ENCODE data around the gene KRTAP19-5. TPM values are rescaled to one million over a fixed set of nuclear protein-coding genes. Genes with fewer than 3 reads are reported as not detected.
A peak's percentile ranks its signal among the peaks of the same experiment; 100 is the strongest.

KRTAP19-5 gene
- total RNA-seq, 1 donor from 2014 or later = not detected

GRCh38 chr21:30480145-30480544 is 21.8 kb downstream of the KRTAP19-5 start, which contains the start of gene KRTAP19-1:
Gene KRTAP19-1, minus strand, starts transcription at chr21:30480367. Its CDS starts 50 bp downstream, at chr21:30480317.
- H3K4me1 Mint-ChIP-seq = peaks cover 20% of the 10 kb centered on the region
- no peak for TF ChIP-seq CTCF (IDR thresholded peaks at IDR 0.05; ENCODE audit: unreplicated experiment)
- no peak within 1 kb of the TSS for H3K4me3 Mint-ChIP-seq
- no peaks in the 10 kb centered on the region for H3K36me3 Mint-ChIP-seq
- H3K27me3 Mint-ChIP-seq (ENCODE audit: low read depth) = no peaks in the 10 kb centered on the region
- peaks cover 15% of the 10 kb centered on the region for H3K9me3 Mint-ChIP-seq
- no peak for DNase-seq (ENCODE audit: low spot score in 2 of 2, unreplicated experiment in 2 of 2)
- H3K27ac Mint-ChIP-seq = peak within 1 kb of the TSS; percentile 25

- peaks cover 20% of the 10 kb centered on the region for H3K4me1 Mint-ChIP-seq
- peaks cover 11% of the 10 kb centered on the region for H3K9me3 Mint-ChIP-seq
- no peak for DNase-seq (ENCODE audit: low spot score in 2 of 2, unreplicated experiment in 2 of 2)
- no peaks in the 10 kb centered on the region for H3K36me3 Mint-ChIP-seq
- H3K27ac Mint-ChIP-seq = no peak overlapping the region
- no peaks in the 10 kb centered on the region for H3K27me3 Mint-ChIP-seq (ENCODE audit: low read depth)
- H3K4me3 Mint-ChIP-seq = no peak overlapping the region
- TF ChIP-seq CTCF (IDR thresholded peaks at IDR 0.05; ENCODE audit: unreplicated experiment) = no peak
These were observed 22.7 kb downstream of the KRTAP19-5 start for GRCh38 chr21:30479259-30479658.

GRCh38 chr21:30478004-30478403 is 23.9 kb downstream of the KRTAP19-5 start:
- no peak for TF ChIP-seq CTCF (IDR thresholded peaks at IDR 0.05; ENCODE audit: unreplicated experiment)

GRCh38 chr21:30468900-30469714 is 32.8 kb downstream of the KRTAP19-5 start:
- Mint-ChIP-seq H3K27me3 (ENCODE audit: low read depth) (no peaks in the 10 kb centered on the region), H3K4me3 (no peak overlapping the region), H3K27ac (peak overlapping the region; percentile 32), H3K4me1 (peaks cover 20% of the 10 kb centered on the region), H3K9me3 (no peaks in the 10 kb centered on the region), H3K36me3 (no peaks in the 10 kb centered on the region)
- no peak for TF ChIP-seq CTCF (IDR thresholded peaks at IDR 0.05; ENCODE audit: unreplicated experiment)
- DNase-seq (ENCODE audit: low spot score in 2 of 2, unreplicated experiment in 2 of 2) = no peak

More at GRCh38 chr21:30478004-30478403, 23.9 kb downstream of the KRTAP19-5 start:
- Mint-ChIP-seq H3K27me3 (ENCODE audit: low read depth) (no peaks in the 10 kb centered on the region), H3K4me1 (peaks cover 20% of the 10 kb centered on the region), H3K27ac (peak overlapping the region; percentile 59), H3K4me3 (no peak overlapping the region), H3K36me3 (no peaks in the 10 kb centered on the region), H3K9me3 (peaks cover 11% of the 10 kb centered on the region)
- no peak for DNase-seq (ENCODE audit: low spot score in 2 of 2, unreplicated experiment in 2 of 2)

- no peak overlapping the region for H3K27ac Mint-ChIP-seq
- H3K4me1 Mint-ChIP-seq = peaks cover 7% of the 10 kb centered on the region
- peak; percentile 64 for TF ChIP-seq CTCF (IDR thresholded peaks at IDR 0.05; ENCODE audit: unreplicated experiment)
- no peaks in the 10 kb centered on the region for H3K27me3 Mint-ChIP-seq (ENCODE audit: low read depth)
- H3K36me3 Mint-ChIP-seq = no peaks in the 10 kb centered on the region
- no peak for DNase-seq (ENCODE audit: low spot score in 2 of 2, unreplicated experiment in 2 of 2)
- H3K4me3 Mint-ChIP-seq = no peak overlapping the region
- H3K9me3 Mint-ChIP-seq = no peaks in the 10 kb centered on the region
These were observed 38.2 kb downstream of the KRTAP19-5 start for GRCh38 chr21:30463713-30464112.

Other genes starting within 250 kb of the KRTAP19-5 start
- gene KRTAP24-1, start 219.2 kb downstream of the KRTAP19-5 start, total RNA-seq = not detected in 3 replicates
- gene KRTAP25-1, start 212.6 kb downstream of the KRTAP19-5 start, total RNA-seq = not detected in 3 replicates
- not detected in 3 replicates for gene KRTAP26-1, start 181.8 kb downstream of the KRTAP19-5 start, total RNA-seq
- gene KRTAP27-1, start 164.4 kb downstream of the KRTAP19-5 start, total RNA-seq = not detected in 3 replicates
- not detected in 3 replicates for gene KRTAP23-1, start 153.5 kb downstream of the KRTAP19-5 start, total RNA-seq
- gene KRTAP13-2, start 129.9 kb downstream of the KRTAP19-5 start, total RNA-seq = not detected in 3 replicates
- gene KRTAP13-1, start 106.1 kb downstream of the KRTAP19-5 start, total RNA-seq = not detected in 3 replicates
- gene KRTAP13-3, start 76.2 kb downstream of the KRTAP19-5 start, total RNA-seq = not detected in 3 replicates
- not detected in 3 replicates for gene KRTAP13-4, start 71.9 kb downstream of the KRTAP19-5 start, total RNA-seq
- not detected in 3 replicates for gene KRTAP15-1, start 61.9 kb downstream of the KRTAP19-5 start, total RNA-seq
- not detected in 3 replicates for gene KRTAP19-1, start 21.8 kb downstream of the KRTAP19-5 start, total RNA-seq
- gene KRTAP19-2, start 14.7 kb downstream of the KRTAP19-5 start, total RNA-seq = not detected in 3 replicates
- not detected in 3 replicates for gene KRTAP19-3, start 10.1 kb downstream of the KRTAP19-5 start, total RNA-seq
- not detected in 3 replicates for gene KRTAP19-4, start 5.0 kb downstream of the KRTAP19-5 start, total RNA-seq
- gene KRTAP19-6, start 39.7 kb upstream of the KRTAP19-5 start, total RNA-seq = not detected in 3 replicates
- gene KRTAP19-7, start 59.2 kb upstream of the KRTAP19-5 start, total RNA-seq = not detected in 3 replicates
- gene KRTAP22-2, start 88.3 kb upstream of the KRTAP19-5 start, total RNA-seq = not detected in 3 replicates
- gene KRTAP6-3, start 90.3 kb upstream of the KRTAP19-5 start, total RNA-seq = not detected in 3 replicates
- gene KRTAP6-2, start 96.8 kb upstream of the KRTAP19-5 start, total RNA-seq = not detected in 3 replicates
- gene KRTAP22-1, start 98.9 kb upstream of the KRTAP19-5 start, total RNA-seq = not detected in 3 replicates
- gene KRTAP6-1, start 111.8 kb upstream of the KRTAP19-5 start, total RNA-seq = not detected in 3 replicates
- not detected in 3 replicates for gene KRTAP20-1, start 114.3 kb upstream of the KRTAP19-5 start, total RNA-seq
- gene KRTAP20-4, start 118.5 kb upstream of the KRTAP19-5 start, total RNA-seq = not detected in 3 replicates
- gene KRTAP20-2, start 133.1 kb upstream of the KRTAP19-5 start, total RNA-seq = not detected in 3 replicates
- gene KRTAP20-3, start 140.7 kb upstream of the KRTAP19-5 start, total RNA-seq = not detected in 3 replicates
- gene KRTAP21-3, start 216.6 kb upstream of the KRTAP19-5 start, total RNA-seq = not detected in 3 replicates
- not detected in 3 replicates for gene KRTAP21-2, start 245.1 kb upstream of the KRTAP19-5 start, total RNA-seq